Measurements from ENCODE around the gene GPHB5. TPM values are rescaled to one million over a fixed set of nuclear protein-coding genes. Genes with fewer than 3 reads are reported as not detected.
"Not testable (repeated sequence)": the region's sequence is repeated elsewhere in the genome, so short reads cannot be mapped to it uniquely, and the experiment has no call there.

Gene GPHB5
- total and polyA plus RNA-seq, 8 donors, result not detected

DNA sequence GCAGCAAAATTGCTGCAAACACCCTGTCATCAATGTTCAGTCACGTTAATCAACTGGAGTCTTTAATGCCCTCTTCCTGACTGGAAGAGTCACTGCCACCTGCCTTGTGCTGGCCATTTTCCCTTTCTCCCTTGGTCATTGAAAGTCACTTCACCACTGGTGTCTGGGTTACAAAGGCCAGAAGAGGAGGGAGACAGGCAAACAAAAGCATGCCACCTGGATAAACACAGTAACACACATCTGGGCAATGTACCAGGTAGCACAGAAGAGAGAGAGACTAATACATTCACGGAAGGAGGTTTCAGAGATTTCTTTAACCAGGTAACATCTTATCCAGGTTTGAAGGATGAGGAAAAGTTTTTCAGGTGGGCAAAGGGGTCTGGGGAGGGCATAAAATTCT, 32.7 kb downstream of the GPHB5 start:
- no peak for DNase-seq
- TF ChIP-seq, protein P1, sequence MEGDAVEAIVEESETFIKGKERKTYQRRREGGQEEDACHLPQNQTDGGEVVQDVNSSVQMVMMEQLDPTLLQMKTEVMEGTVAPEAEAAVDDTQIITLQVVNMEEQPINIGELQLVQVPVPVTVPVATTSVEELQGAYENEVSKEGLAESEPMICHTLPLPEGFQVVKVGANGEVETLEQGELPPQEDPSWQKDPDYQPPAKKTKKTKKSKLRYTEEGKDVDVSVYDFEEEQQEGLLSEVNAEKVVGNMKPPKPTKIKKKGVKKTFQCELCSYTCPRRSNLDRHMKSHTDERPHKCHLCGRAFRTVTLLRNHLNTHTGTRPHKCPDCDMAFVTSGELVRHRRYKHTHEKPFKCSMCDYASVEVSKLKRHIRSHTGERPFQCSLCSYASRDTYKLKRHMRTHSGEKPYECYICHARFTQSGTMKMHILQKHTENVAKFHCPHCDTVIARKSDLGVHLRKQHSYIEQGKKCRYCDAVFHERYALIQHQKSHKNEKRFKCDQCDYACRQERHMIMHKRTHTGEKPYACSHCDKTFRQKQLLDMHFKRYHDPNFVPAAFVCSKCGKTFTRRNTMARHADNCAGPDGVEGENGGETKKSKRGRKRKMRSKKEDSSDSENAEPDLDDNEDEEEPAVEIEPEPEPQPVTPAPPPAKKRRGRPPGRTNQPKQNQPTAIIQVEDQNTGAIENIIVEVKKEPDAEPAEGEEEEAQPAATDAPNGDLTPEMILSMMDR (IDR thresholded peaks at IDR 0.05), result no peak
- TF ChIP-seq POLR2A (IDR thresholded peaks at IDR 0.05) (no peak), POLR2AphosphoS5 (IDR thresholded peaks at IDR 0.05) (no peak), EP300 (IDR thresholded peaks at IDR 0.05) (no peak)
- WGBS, 5 donors, result 48 to 61% (median 55%) methylated on average over 2 of the region's 2 CpGs
- Histone ChIP-seq H3K9me3 (no peaks in the 10 kb centered on the region), H3K27me3 (no peaks in the 10 kb centered on the region), H3K4me1 (peaks cover 0 to 32% (median 9%) of the 10 kb centered on the region in 4 donors), H3K4me3 (no peak overlapping the region), H3K36me3 (peaks cover 0 to 5% (median 4%) of the 10 kb centered on the region in 4 donors), H3K27ac (no peak overlapping the region)
- intact Hi-C loops (cut with DNase I; ENCODE audit: low total_unique reads), result no loop called here

DNA sequence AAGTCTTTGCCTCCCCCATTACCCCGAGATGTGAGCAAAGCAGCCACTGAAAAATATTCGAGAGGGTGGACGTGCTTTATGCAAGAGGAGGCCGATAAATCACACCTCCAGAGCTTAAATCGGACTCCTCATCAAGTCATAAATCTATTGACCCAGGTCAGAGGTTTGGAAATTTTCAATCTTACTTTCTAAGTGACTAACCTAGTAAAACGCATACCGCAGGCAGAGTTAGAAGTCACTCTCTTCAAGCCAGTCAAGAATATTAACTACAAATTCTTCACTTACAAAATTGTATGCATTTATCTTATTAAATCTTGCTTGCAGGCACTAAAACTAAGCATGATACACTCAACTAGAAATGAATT, 34.9 kb downstream of the GPHB5 start:
- intact Hi-C loops (cut with DNase I; ENCODE audit: low total_unique reads), result no loop called here
- 60 to 81% (median 80%) methylated on average over 7 of the region's 7 CpGs for WGBS, 5 donors
- H3K27ac ChIP-seq, result peak overlapping the region in 3 of 5 donors; percentile 7 to 57 (median 8)
- no peaks in the 10 kb centered on the region for H3K27me3 ChIP-seq
- peaks cover 0 to 32% (median 9%) of the 10 kb centered on the region in 4 donors for H3K4me1 ChIP-seq
- H3K4me3 ChIP-seq, result no peak overlapping the region
- no peak for DNase-seq
- no peaks in the 10 kb centered on the region for H3K9me3 ChIP-seq
- peaks cover 0 to 4% (median 0%) of the 10 kb centered on the region in 4 donors for H3K36me3 ChIP-seq
- no peak for TF ChIP-seq EP300 (IDR thresholded peaks at IDR 0.05)
- TF ChIP-seq POLR2A (IDR thresholded peaks at IDR 0.05), result no peak
- TF ChIP-seq, protein P1 (IDR thresholded peaks at IDR 0.05), result no peak
- TF ChIP-seq POLR2AphosphoS5 (IDR thresholded peaks at IDR 0.05), result no peak

DNA sequence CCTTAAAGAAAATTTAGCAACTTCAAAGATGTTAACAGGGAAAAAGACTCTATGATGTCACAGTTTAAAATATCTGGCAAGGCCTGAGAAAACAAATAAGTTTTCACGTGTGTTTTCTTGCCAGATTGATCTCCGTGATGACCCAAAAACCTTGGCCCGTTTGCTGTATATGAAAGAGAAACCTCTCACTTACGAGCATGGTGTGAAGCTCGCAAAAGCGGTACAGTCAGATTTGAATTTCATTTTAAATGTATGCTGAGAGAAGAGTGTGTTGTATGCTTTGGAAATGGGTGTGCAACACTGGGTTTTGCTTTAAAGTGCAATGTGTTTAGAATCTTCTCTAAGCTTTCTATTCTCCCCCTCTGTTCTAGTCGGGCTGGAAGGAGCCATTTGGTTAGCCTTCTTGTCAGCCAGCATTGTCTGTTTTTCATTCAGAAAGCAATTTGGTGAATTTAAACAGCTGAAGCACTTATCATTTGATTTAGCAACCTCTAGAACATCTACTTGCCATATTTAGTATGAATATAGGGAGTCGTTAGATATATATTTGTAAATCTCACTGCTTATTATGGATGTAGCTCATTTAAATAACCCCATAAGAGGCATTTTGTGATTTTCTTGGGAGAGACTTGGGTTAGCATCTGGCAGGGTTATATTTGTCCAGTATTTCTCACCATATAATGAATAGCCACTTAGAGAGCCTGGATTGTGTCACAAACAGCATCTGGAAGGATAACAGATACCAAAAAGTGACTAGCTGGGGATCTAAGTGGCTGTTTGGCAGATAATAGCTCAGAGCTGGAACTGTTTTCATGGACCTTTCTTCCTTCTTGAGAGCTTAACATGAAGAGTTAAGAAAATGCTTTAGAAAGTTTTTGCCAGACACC, 35.5 kb downstream of the GPHB5 start:
- WGBS, 5 donors, result 43 to 63% (median 61%) methylated on average over 8 of the region's 8 CpGs
- no peaks in the 10 kb centered on the region for H3K9me3 ChIP-seq
- H3K27me3 ChIP-seq, result no peaks in the 10 kb centered on the region
- peaks cover 0 to 32% (median 9%) of the 10 kb centered on the region in 4 donors for H3K4me1 ChIP-seq
- H3K36me3 ChIP-seq, result peaks cover 0 to 4% (median 0%) of the 10 kb centered on the region in 4 donors
- peak in 1 of 2 donors; percentile 77 for DNase-seq
- H3K27ac ChIP-seq, result peak overlapping the region in 4 of 5 donors; percentile 7 to 57 (median 26)
- H3K4me3 ChIP-seq, result no peak overlapping the region
- TF ChIP-seq EP300 (IDR thresholded peaks at IDR 0.05) (no peak), POLR2A (IDR thresholded peaks at IDR 0.05) (no peak), POLR2AphosphoS5 (IDR thresholded peaks at IDR 0.05) (peak in 1 of 3 donors; percentile 43)
- intact Hi-C loops (cut with DNase I; ENCODE audit: low total_unique reads), result no loop called here

DNA sequence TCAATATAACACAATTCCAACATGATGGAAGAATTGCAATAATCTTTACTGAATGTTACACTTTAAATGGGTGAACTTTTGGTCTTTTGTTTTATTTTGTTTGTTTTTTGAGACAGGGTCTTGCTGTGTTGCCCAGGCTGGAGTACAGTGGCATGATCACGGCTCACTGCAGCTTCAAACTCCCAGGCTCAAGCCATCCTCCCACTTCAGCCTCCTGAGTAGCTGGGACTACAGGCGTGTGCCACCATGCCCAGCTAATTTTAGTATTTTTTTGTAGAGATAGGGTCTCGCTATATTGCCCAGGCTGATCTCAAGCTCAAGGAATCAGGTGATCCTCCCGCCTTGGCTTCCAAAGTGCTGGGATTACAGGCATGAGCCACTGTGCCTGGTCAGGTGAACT, 38.8 kb downstream of the GPHB5 start:
- intact Hi-C loops (cut with DNase I; ENCODE audit: low total_unique reads), result loop anchor here (10.0 kb wide), 2 partner anchors 105 to 1095 kb away; no protein-coding TSS in a partner anchor
- 92 to 95% (median 94%) methylated on average over 4 of the region's 4 CpGs for WGBS, 5 donors
- H3K9me3 ChIP-seq, H3K36me3 ChIP-seq, H3K27ac ChIP-seq, H3K27me3 ChIP-seq, DNase-seq, H3K4me3 ChIP-seq: not testable (repeated sequence)
- peaks cover 0 to 36% (median 9%) of the 10 kb centered on the region in 4 donors for H3K4me1 ChIP-seq

DNA sequence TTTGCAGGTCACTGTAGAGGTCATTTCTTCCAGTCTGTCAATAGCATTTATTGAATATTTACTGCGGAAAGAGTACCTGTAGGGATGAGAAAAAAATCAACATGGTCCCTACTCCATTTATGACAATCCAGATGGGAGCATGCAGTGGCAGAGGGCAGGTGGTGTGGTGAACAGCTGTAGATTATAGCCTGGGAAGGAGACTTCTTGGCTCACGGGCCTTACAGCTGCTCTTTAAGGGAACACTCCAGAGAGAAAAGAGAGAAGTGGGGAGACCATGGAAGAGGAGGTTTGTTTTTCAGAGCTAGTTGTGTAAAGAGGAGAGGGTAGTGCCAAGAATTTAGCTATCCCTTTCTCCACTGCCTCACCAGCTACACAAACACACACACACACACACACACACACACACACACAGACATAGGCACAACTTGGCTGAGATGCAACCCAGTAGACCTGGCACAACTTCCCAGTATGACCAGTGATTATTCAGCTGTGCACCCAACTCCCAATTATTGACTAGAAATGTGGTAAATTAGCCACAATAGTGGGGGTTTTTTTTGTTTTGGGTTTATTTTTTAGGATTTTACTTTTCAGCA, 41.0 kb downstream of the GPHB5 start:
- intact Hi-C loops (cut with DNase I; ENCODE audit: low total_unique reads), result loop anchor here (10.0 kb wide), 2 partner anchors 103 to 1093 kb away; no protein-coding TSS in a partner anchor
- Histone ChIP-seq H3K27ac (no peak overlapping the region), H3K4me1 (peaks cover 0 to 38% (median 2%) of the 10 kb centered on the region in 4 donors), H3K36me3 (no peaks in the 10 kb centered on the region), H3K27me3 (no peaks in the 10 kb centered on the region), H3K4me3 (no peak overlapping the region), H3K9me3 (no peaks in the 10 kb centered on the region)
- TF ChIP-seq, protein P1 (IDR thresholded peaks at IDR 0.05), result no peak
- TF ChIP-seq POLR2AphosphoS5 (IDR thresholded peaks at IDR 0.05), result no peak
- TF ChIP-seq POLR2A (IDR thresholded peaks at IDR 0.05), result no peak
- no peak for TF ChIP-seq EP300 (IDR thresholded peaks at IDR 0.05)
- 41 to 64% (median 58%) methylated on average over 2 of the region's 2 CpGs for WGBS, 5 donors
- DNase-seq, result no peak

Data from stomach (tissue), 9 donors.